ENCODE results near the gene UIMC1. TPM values are rescaled to one million over a fixed set of nuclear protein-coding genes. Genes with fewer than 3 reads are reported as not detected.

UIMC1 gene
- total RNA-seq, 1 experiment from 2014 or later = 46.8 TPM

- no peaks in the 10 kb centered on the region for H3K9me3 ChIP-seq (ENCODE audit: low read depth, low read length, poor library complexity, severe bottlenecking)
- intact Hi-C loops (cut with micrococcal nuclease; ENCODE audit: unreplicated experiment) = no loop called here
- TF ChIP-seq, protein P1, sequence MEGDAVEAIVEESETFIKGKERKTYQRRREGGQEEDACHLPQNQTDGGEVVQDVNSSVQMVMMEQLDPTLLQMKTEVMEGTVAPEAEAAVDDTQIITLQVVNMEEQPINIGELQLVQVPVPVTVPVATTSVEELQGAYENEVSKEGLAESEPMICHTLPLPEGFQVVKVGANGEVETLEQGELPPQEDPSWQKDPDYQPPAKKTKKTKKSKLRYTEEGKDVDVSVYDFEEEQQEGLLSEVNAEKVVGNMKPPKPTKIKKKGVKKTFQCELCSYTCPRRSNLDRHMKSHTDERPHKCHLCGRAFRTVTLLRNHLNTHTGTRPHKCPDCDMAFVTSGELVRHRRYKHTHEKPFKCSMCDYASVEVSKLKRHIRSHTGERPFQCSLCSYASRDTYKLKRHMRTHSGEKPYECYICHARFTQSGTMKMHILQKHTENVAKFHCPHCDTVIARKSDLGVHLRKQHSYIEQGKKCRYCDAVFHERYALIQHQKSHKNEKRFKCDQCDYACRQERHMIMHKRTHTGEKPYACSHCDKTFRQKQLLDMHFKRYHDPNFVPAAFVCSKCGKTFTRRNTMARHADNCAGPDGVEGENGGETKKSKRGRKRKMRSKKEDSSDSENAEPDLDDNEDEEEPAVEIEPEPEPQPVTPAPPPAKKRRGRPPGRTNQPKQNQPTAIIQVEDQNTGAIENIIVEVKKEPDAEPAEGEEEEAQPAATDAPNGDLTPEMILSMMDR (conservative IDR thresholded peaks at IDR 0.05; ENCODE audit: low read depth, low read length) = no peak
- no peak for TF ChIP-seq EZH2 (IDR thresholded peaks at IDR 0.05; ENCODE audit: borderline replicate concordance, low read depth, low read length, poor library complexity, severe bottlenecking)
- POLR2A ChIA-PET (ENCODE audit: low non-redundant PET) = no interaction called here
- BruUV-seq (replicated peaks) = no TSS peak
- H3K36me3 ChIP-seq (ENCODE audit: insufficient read depth, low read length, poor library complexity, severe bottlenecking) = no peaks in the 10 kb centered on the region
- H3K4me3 ChIP-seq (ENCODE audit: low read depth, low read length, poor library complexity, severe bottlenecking) = no peak overlapping the region
- no peak overlapping the region for H3K27ac ChIP-seq (ENCODE audit: low read depth, low read length, poor library complexity, severe bottlenecking)
- no peaks in the 10 kb centered on the region for H3K27me3 ChIP-seq (replicated peaks; ENCODE audit: insufficient read depth, low read depth, low read length, poor library complexity)
- no peaks in the 10 kb centered on the region for H3K4me1 ChIP-seq (ENCODE audit: insufficient read depth, low read length, poor library complexity, severe bottlenecking)
- CTCF ChIA-PET = no interaction called here
- DNase-seq (ENCODE audit: low spot score) = no peak
Measured at GRCh38 chr5:176878463-176878862, 128.1 kb downstream of the UIMC1 start.

- Histone ChIP-seq H3K27me3 (replicated peaks; ENCODE audit: insufficient read depth, low read depth, low read length, poor library complexity) (no peaks in the 10 kb centered on the region), H3K27ac (ENCODE audit: low read depth, low read length, poor library complexity, severe bottlenecking) (no peak overlapping the region), H3K4me1 (ENCODE audit: insufficient read depth, low read length, poor library complexity, severe bottlenecking) (no peaks in the 10 kb centered on the region), H3K9me3 (ENCODE audit: low read depth, low read length, poor library complexity, severe bottlenecking) (no peaks in the 10 kb centered on the region), H3K36me3 (ENCODE audit: insufficient read depth, low read length, poor library complexity, severe bottlenecking) (no peaks in the 10 kb centered on the region), H3K4me3 (ENCODE audit: low read depth, low read length, poor library complexity, severe bottlenecking) (no peak overlapping the region)
- DNase-seq (ENCODE audit: low spot score) = no peak
- no peak for TF ChIP-seq EZH2 (IDR thresholded peaks at IDR 0.05; ENCODE audit: borderline replicate concordance, low read depth, low read length, poor library complexity, severe bottlenecking)
- TF ChIP-seq, protein P1 (conservative IDR thresholded peaks at IDR 0.05; ENCODE audit: low read depth, low read length) = no peak
- CTCF ChIA-PET = no interaction called here
- POLR2A ChIA-PET (ENCODE audit: low non-redundant PET) = no interaction called here
- intact Hi-C loops (cut with micrococcal nuclease; ENCODE audit: unreplicated experiment) = no loop called here
- BruUV-seq (replicated peaks) = no TSS peak
Measured at GRCh38 chr5:176877793-176878331, 128.7 kb downstream of the UIMC1 start.

DNA sequence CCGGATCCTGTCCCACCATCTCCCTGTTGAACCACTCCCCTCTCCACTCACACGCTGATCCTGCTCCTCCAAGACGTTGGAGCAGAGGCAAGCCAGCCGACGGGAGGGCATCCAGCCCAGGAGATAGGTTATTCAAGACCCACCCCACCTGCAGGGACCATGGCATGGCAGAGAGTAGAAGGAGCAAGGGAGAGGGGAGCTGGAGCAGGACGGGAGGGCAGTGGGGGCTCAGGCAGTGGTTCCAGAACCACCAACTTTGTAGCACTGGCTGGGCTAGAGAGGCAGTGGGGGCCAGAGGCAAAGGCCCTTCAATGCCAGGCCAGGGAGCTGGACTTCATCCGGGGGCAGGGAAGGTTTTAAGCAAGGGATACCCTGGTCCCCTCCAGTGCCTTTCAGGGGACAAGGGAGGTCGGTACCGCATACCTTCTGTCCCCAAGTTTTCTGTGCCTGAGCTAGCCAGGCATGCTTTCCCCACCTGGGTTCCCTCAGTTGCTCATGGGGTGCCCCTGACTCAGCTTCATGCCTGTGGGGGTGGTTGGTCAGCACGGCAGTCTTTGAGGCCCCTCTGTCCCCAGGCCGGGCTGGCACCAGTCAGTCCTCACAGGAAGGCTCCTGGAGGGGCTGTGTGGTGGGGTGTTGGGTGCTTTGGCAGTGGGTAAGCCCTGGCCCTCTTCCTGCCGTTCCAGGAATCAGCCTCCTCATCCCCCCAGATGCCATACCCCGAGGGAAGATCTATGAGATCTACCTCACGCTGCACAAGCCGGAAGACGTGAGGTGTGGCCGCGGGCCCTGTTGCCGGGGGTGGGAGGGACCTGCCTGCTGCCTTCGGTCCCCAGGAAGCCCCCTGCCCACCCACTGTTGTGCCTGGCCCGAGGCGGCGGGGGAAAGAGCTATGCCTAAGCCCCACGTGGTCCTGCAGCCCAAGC lies 129.8 kb downstream of the UIMC1 start:
- Histone ChIP-seq H3K27ac (ENCODE audit: low read depth, low read length, poor library complexity, severe bottlenecking) (no peak overlapping the region), H3K36me3 (ENCODE audit: insufficient read depth, low read length, poor library complexity, severe bottlenecking) (no peaks in the 10 kb centered on the region), H3K4me3 (ENCODE audit: low read depth, low read length, poor library complexity, severe bottlenecking) (no peak overlapping the region), H3K27me3 (replicated peaks; ENCODE audit: insufficient read depth, low read depth, low read length, poor library complexity) (no peaks in the 10 kb centered on the region), H3K9me3 (ENCODE audit: low read depth, low read length, poor library complexity, severe bottlenecking) (no peaks in the 10 kb centered on the region), H3K4me1 (ENCODE audit: insufficient read depth, low read length, poor library complexity, severe bottlenecking) (no peaks in the 10 kb centered on the region)
- intact Hi-C loops (cut with micrococcal nuclease; ENCODE audit: unreplicated experiment) = no loop called here
- TF ChIP-seq, protein P1 (conservative IDR thresholded peaks at IDR 0.05; ENCODE audit: low read depth, low read length) = no peak
- ChIA-PET CTCF (no interaction called here), POLR2A (ENCODE audit: low non-redundant PET) (interaction anchor here (0.6 kb wide), 1 partner anchor 136 kb away, joined by 9 read pairs; no protein-coding TSS in a partner anchor)
- no TSS peak for BruUV-seq (replicated peaks)
- DNase-seq (ENCODE audit: low spot score) = no peak

All from A673 (cell line).